HG03135 (cell line): ENCODE data around the gene YES1.

Experiments used
- ATAC-seq: cut with Tn5 transposase; IDR thresholded peaks from one replicate; pipeline ENCODE4 v1.9.1; 2021; ENCODE audit warnings: mild to moderate bottlenecking, moderate library complexity; ENCODE audit not compliant: unreplicated experiment

Gene YES1

GRCh38 chr18:811892-812375 is at the start of gene YES1:
Gene YES1, minus strand, starts transcription at chr18:812242. Its CDS starts 55,415 bp downstream, at chr18:756827.
- ATAC-seq = peak; percentile 22

DNA sequence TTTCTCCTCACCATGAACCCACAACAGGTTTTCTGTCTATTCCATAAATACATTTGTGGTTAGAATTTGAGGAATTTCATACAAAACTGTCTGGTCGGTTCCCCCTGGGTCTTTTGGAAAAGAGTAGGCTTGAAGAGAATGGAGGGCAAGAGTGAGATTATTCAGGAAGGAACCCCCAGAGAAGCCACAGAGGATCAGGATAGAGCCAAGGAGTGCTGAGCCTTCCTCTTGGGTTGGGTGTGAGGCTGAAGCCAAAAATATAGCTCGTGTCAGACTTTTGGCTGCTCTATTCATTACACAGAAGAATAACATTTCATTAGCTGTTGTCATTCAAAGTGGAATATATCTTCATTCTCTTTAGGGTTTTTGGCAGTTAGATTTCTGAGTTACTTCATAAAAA is 45.9 kb upstream of the YES1 start:
- no peak for ATAC-seq

DNA sequence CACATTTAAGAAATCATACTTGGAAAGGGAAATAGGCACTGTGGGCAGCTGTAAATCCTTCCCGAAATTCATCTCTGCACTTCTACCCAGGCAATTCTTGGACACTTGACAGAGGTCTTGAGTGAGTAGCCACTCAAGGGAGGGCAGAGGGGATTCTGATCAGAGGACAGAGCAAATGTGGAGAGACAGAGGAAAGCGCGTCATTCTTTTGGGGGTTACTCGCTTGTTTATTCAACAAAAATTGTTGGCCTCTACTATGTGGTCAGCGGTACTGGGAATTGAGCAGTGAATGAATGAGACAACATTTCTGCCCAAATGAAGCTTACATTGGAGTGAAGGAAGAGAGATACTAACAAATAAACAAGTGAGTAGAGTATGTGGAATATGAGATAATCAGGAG is 41.4 kb upstream of the YES1 start:
- ATAC-seq = no peak

- ATAC-seq = no peak
These were observed 38.9 kb upstream of the YES1 start for GRCh38 chr18:850960-851359.

GRCh38 chr18:849021-849420 is 37.0 kb upstream of the YES1 start:
- no peak for ATAC-seq

- no peak for ATAC-seq
These were observed 36.2 kb upstream of the YES1 start for GRCh38 chr18:848062-848861.

DNA sequence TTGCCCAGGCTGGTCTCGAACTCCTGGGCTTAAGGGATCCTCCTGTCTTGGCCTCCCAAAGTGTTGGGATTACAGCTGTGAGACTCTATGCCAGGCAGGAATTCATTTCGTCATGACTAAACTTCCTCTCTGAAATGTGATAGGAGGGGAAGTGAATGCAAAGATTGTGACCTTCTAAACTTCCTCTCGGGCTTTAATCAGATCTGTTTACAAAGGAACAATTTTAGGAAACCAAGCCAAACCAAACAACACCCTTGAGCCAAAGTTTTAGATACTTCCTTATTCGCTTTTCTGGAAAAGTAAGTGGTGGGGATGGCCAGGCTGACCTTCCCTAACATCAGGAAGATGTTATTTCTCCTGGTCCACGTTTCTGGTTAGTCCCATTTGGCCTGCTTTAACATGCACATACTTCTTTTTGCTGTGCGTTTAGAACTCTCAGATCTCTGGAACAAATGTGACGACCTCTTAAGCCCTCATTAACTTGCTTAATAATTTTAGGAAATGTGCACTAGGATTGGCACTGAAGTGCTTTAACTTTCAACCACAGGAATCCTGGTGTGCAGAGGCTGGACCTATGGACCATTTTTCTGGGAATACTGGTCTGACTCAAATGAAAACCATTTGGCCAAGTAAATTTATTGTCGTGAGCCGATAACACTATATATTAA is 33.2 kb upstream of the YES1 start:
- no peak for ATAC-seq

- ATAC-seq = no peak
These were observed 29.8 kb upstream of the YES1 start for GRCh38 chr18:841647-842370.

DNA sequence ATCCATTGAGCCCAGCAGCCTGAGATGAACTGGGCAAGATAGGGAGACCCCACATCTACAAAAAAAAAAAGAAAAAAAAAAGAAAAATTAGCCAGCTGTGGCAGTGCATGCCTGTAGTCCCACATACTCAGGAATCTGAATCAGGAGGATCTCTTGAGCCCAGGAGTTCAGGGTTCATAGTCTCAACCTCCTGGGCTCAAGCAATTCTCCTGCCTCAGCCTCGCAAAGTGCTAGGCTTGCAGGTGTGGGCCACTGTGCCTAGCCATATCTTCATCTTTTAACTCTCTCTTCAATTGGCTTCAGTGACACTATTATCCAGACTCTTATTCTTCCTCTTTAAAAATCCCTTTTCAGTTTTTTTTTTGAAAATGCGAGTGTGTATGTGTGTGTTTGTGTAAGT is 28.5 kb upstream of the YES1 start:
- no peak for ATAC-seq

- no peak for ATAC-seq
These were observed 28.0 kb upstream of the YES1 start for GRCh38 chr18:840023-840408.

DNA sequence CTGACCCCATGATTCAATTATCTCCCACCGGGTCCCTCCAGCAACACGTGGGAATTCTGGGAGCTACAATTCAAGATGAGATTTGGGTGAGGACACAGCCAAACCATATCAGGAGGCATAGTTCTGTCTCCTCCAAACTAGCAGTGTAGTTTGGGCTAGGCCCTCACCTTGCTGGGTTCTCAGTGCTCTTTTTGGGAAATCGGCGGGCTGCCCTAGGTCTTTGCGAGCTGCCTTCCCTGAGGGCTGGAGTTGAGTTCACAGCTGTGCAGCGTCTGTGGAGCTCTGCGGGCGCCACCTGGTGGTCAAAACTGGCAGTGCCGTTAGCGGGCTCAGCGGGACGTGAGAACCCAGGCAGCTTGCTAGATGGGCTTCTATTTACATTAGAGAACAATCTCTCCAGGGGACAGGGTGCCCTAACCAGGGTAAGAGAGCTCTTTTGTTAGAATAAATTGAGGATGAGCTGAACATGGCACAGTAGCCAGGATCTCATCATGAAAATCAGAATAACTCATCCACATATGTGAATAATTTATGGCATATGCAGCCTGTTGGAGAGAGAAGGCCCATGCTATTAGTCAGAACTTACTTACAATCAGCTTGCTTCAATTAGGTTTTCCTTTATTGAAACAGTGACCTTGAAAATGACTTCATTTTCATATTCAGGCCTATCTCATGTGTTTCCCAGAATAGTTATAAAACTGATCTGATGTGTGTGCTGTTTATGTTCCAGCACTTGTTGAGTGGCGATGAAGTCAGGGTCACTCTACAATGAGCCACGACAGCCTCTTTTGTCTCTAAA is 27.4 kb upstream of the YES1 start:
- ATAC-seq = peak; percentile 96

DNA sequence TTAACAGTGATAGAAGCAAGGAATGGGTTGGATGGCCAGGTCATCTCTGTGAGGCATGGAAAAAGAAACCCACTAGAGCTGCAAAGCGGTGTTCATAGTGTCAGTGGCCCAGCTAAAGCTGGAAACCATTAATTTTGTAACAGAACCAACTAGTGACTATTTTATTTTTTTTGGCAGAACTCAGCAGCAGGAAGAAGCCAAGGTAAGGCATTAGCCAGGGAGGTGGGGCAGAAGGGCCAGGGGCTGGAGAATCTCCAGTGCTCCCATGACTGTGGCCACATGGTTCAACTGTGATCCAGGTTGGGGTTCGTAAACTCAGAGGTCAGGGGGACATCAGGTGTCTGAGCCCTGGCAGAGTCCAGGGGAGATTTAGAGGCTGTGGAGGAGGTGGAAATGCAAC is 25.9 kb upstream of the YES1 start:
- no peak for ATAC-seq

GRCh38 chr18:834082-834720 is 22.2 kb upstream of the YES1 start:
- no peak for ATAC-seq

- ATAC-seq = no peak
These were observed 21.2 kb upstream of the YES1 start for GRCh38 chr18:833197-833596.

DNA sequence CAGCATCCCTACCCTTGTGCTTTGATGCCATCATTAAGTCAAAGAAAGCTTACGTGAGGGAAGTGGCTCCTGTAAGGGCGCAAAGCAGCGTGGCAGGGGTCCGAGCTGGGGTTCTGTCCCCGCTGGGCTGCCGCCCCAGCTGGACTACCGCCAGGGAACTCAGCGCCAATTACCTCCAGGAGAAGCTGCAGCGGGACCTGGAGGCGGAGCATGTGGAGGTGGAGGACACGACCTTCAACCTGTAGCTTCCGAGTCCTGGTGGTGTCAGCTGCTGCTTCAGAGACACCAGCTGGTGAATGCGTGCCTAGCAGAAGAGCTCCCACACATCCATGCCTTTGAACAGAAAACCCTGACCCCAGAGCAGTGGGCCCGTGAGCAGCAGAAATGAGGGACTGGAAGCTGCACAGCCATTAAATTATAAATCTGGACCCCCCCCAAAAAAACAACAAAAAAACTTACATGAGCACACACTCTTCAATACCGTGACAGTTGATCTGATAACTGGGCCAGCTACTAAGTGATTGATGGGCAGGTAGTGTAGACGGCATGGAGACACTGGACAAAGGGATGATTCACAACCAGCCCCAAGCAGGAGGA is 20.1 kb upstream of the YES1 start:
- no peak for ATAC-seq

DNA sequence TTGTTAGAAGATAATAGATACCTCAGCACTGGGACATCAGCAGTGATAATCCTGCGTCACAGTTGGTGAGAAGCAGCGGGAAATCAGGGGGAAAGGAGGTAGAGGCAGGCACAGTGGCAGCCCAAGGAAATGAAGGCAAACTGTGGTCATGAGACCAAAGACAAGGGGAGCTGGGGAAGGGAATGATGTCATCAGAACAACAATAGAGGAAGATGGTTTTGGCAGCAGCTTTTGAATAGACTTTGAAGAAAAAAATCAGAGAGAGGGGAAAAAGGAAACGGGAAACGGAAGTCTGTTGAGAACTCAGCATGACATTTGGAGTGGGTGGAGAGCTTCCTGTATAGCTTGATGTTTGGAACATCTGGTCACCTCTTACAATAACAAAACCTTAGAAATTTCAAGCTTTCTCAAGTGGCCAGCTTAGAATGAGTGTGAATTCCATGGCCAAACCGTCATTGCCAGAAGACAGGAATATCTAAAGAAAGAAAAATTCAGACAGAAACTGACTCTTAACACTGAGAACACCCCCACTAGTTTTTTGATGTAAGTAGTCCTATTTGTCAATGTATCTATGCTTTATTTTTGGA is 18.4 kb upstream of the YES1 start:
- ATAC-seq = peak; percentile 74

GRCh38 chr18:829432-829831 is 17.4 kb upstream of the YES1 start:
- ATAC-seq = no peak

GRCh38 chr18:827093-827677 is 15.1 kb upstream of the YES1 start:
- ATAC-seq = no peak

- ATAC-seq = no peak
These were observed 14.0 kb upstream of the YES1 start for GRCh38 chr18:825891-826585.
